OCI-LY7 (cell line): ENCODE data around the gene CFAP92. TPM values are rescaled to one million over a fixed set of nuclear protein-coding genes. Genes with fewer than 3 reads are reported as not detected.
A peak's percentile ranks its signal among the peaks of the same experiment; 100 is the strongest.

ENCODE experiments used
- BruUV-seq: library from RNA; stranded (reverse); fragments of 400-500 nt; replicated peaks from 2 replicates; lab custom pipeline; 2021; lab: Mats Ljungman, UMichigan
- CTCF ChIA-PET: fragments of 300-600 bp; sonication (Branson Sonifier 250); formaldehyde crosslinking; loops from one replicate; lab custom pipeline; 2022; ENCODE audit warnings: antibody characterized with exemption; ENCODE audit not compliant: unreplicated experiment; lab: Charles Lee
- POLR2A ChIA-PET: fragments of 300-600 bp; sonication (Branson Sonifier 250); formaldehyde crosslinking; loops from one replicate; lab custom pipeline; 2022; ENCODE audit warnings: antibody characterized with exemption; lab: Charles Lee
- DNase-seq: peaks from one replicate; pipeline ENCODE4 v3.0.0-alpha.2; 2015; ENCODE audit warnings: low spot score
- H2AFZ ChIP-seq: fragments of 200-600 bp; sonication (generic), shearing (Covaris generic); 2 replicates; pipeline ENCODE4 v1.6.1; 2014; ENCODE audit warnings: mild to moderate bottlenecking, antibody characterized with exemption, low read length, moderate library complexity
- H3K27ac ChIP-seq: fragments of 200-600 bp; sonication (generic); 2 replicates; pipeline ENCODE4 v1.5.1; 2014; ENCODE audit warnings: mixed run types, low read depth, mild to moderate bottlenecking, moderate library complexity, low read length, inconsistent platforms; ENCODE audit not compliant: poor library complexity, severe bottlenecking
- H3K36me3 ChIP-seq: fragments of 200-600 bp; sonication (generic); 2 replicates; pipeline ENCODE4 v1.6.1; 2014; ENCODE audit warnings: mild to moderate bottlenecking, antibody characterized with exemption, low read length, moderate library complexity, mixed read lengths; ENCODE audit not compliant: insufficient read depth
- H3K4me1 ChIP-seq: fragments of 200-600 bp; sonication (generic); 2 replicates; pipeline ENCODE4 v1.5.1; 2014; ENCODE audit warnings: mild to moderate bottlenecking, low read length; ENCODE audit not compliant: insufficient read depth, poor library complexity, severe bottlenecking
- H3K4me2 ChIP-seq: fragments of 200-600 bp; sonication (generic); 2 replicates; pipeline ENCODE4 v1.6.1; 2014; ENCODE audit warnings: mild to moderate bottlenecking, low read length
- H3K4me3 ChIP-seq: fragments of 200-600 bp; sonication (generic); 2 replicates; pipeline ENCODE4 v1.5.1; 2014; ENCODE audit warnings: mild to moderate bottlenecking, low read depth, low read length; ENCODE audit not compliant: poor library complexity, severe bottlenecking
- H3K79me2 ChIP-seq: fragments of 200-600 bp; sonication (generic); 2 replicates; pipeline ENCODE4 v1.6.1; 2016; ENCODE audit warnings: low read depth, mild to moderate bottlenecking, low read length, moderate library complexity, mixed read lengths; ENCODE audit not compliant: insufficient read depth
- H3K9me2 ChIP-seq: fragments of 200-600 bp; sonication (generic); 2 replicates; pipeline ENCODE4 v1.6.1; 2016; ENCODE audit warnings: mild to moderate bottlenecking, low read length, mixed read lengths; ENCODE audit not compliant: insufficient read depth
- H3K9me3 ChIP-seq: fragments of 200-600 bp; sonication (generic); 2 replicates; pipeline ENCODE4 v1.6.1; 2014; ENCODE audit warnings: mild to moderate bottlenecking, mixed run types, low read length, mixed read lengths
- H4K20me1 ChIP-seq: fragments of 200-600 bp; sonication (generic); 2 replicates; pipeline ENCODE4 v1.6.1; 2014; ENCODE audit warnings: mild to moderate bottlenecking, antibody characterized with exemption, low read length, moderate library complexity, mixed read lengths; ENCODE audit not compliant: insufficient read depth
- EZH2phosphoT487 ChIP-seq: fragments of 200-600 bp; sonication (generic); IDR thresholded peaks from 2 replicates; pipeline ENCODE4 v1.6.1; 2018; ENCODE audit warnings: low read depth, borderline replicate concordance, mild to moderate bottlenecking, mixed run types, antibody characterized with exemption, low read length, moderate library complexity, mixed read lengths
- intact Hi-C: fragments of 100-400 bp; cut with micrococcal nuclease; formaldehyde crosslinking; loops from one replicate; pipeline ENCODE4 v1.10.0; 2022; ENCODE audit not compliant: unreplicated experiment
- total RNA-seq, 2 experiments: library from RNA; depleted of rRNA in 1 of 2; stranded (reverse); fragments of >200 nt in 1 of 2; shearing (Covaris generic) in 1 of 2; gene quantifications; 2 replicates each; pipeline ENCODE4 v1.2.3, GENCODE V29; 2014 to 2022
- TF ChIP-seq, protein P1 (sequence below): fragments of 200-600 bp; sonication (generic); conservative IDR thresholded peaks from 2 replicates; pipeline ENCODE4 v1.5.1; 2014; ENCODE audit warnings: mild to moderate bottlenecking, antibody characterized with exemption, low read length, moderate library complexity, mixed read lengths

Gene CFAP92
- total RNA-seq, 2 experiments from 2014 or later, result 0.08 to 0.66 TPM

DNA sequence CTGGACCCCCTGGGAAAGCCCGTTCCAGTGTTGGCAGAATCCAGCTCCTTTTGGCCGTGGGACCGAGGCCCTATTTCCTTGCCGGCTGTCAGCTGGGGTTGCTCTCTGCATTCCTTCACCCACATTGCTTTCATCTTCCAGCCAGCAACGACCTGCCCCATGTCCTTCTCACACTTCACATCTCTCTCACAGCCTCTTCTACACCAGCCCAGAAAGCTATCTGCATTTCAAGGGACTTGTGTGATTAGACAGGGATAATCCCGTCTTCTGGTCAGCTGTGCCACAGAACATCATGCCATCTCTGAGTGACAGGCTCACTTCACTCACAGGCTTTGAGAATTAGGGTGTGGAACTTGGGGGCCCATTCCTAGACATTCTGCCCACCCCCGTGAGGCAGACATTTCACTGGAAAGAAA lies 23.6 kb upstream of the CFAP92 start:
- Histone ChIP-seq H3K27ac (peak overlapping the region; percentile 15), H3K9me3 (no peaks in the 10 kb centered on the region), H4K20me1 (no peaks in the 10 kb centered on the region), H3K4me2 (peak overlapping the region; percentile 50; the same call in 1 of the 2 replicates), H3K79me2 (no peaks in the 10 kb centered on the region), H3K9me2 (no peaks in the 10 kb centered on the region), H2AFZ (peak overlapping the region; percentile 48; the same call in 1 of the 2 replicates), H3K4me1 (peaks cover 32% of the 10 kb centered on the region), H3K4me3 (no peak overlapping the region), H3K36me3 (no peaks in the 10 kb centered on the region)
- TF ChIP-seq, protein P1, sequence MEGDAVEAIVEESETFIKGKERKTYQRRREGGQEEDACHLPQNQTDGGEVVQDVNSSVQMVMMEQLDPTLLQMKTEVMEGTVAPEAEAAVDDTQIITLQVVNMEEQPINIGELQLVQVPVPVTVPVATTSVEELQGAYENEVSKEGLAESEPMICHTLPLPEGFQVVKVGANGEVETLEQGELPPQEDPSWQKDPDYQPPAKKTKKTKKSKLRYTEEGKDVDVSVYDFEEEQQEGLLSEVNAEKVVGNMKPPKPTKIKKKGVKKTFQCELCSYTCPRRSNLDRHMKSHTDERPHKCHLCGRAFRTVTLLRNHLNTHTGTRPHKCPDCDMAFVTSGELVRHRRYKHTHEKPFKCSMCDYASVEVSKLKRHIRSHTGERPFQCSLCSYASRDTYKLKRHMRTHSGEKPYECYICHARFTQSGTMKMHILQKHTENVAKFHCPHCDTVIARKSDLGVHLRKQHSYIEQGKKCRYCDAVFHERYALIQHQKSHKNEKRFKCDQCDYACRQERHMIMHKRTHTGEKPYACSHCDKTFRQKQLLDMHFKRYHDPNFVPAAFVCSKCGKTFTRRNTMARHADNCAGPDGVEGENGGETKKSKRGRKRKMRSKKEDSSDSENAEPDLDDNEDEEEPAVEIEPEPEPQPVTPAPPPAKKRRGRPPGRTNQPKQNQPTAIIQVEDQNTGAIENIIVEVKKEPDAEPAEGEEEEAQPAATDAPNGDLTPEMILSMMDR, result no peak
- no peak for TF ChIP-seq EZH2phosphoT487
- CTCF ChIA-PET, result interaction anchor here (2.0 kb wide), 1 partner anchor 9 kb away, joined by 19 read pairs; no protein-coding TSS in a partner anchor
- intact Hi-C loops, result no loop called here
- BruUV-seq, result no TSS peak
- no peak for DNase-seq
- POLR2A ChIA-PET, result interaction anchor here (1.1 to 3.0 kb wide), 5 partner anchors 9 to 230 kb away, joined by 3 to 24 read pairs (median 6); no protein-coding TSS in a partner anchor

DNA sequence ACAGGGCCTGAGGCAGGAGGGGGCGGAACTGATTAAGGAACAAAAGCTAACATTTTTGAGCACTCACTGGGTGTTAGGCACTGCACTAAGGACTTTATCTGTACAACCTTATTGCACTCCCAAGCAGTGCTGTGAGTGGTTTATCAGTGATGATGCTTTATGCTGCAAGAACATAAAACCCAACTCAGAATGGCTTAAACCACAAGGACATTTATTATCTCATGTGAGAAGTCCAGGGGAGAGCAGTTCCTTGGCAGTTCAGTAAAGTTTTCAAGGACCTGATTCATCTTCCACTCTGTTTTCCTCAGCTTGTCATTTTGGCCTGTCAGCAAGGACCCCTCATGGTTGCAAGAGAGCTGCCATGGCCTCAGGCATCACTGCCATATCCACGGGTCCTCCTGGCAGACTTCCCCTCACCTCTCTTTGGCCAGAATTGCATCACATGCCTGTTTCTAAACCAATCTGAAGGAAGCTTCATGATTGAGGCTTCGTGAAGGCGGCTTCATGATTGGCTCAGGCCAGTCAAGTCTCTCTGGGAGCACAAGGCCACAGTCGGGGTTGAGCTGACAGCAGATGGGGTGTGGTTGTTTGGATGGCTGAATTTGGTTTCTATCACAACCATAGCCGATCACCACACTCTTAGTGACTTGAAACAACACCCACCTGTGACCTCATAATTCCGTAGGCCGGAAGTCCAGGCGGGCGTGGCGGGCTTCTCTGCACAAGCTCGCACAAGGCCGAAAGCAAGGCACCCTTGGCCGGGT lies 23.0 kb upstream of the CFAP92 start:
- no peaks in the 10 kb centered on the region for H3K36me3 ChIP-seq
- POLR2A ChIA-PET, result interaction anchor here (0.6 to 3.0 kb wide), 8 partner anchors 10 to 399 kb away, joined by 3 to 24 read pairs (median 4); partner anchors contain the start of gene CFAP92
- H3K9me3 ChIP-seq, result no peaks in the 10 kb centered on the region
- no TSS peak for BruUV-seq
- H3K4me1 ChIP-seq, result peaks cover 32% of the 10 kb centered on the region
- no peaks in the 10 kb centered on the region for H4K20me1 ChIP-seq
- H2AFZ ChIP-seq, result peak overlapping the region; percentile 48
- intact Hi-C loops, result loop anchor here (1.0 kb wide), 1 partner anchor 47 kb away; no protein-coding TSS in a partner anchor
- DNase-seq, result peak; percentile 51
- H3K4me2 ChIP-seq, result peak overlapping the region; percentile 50
- no peaks in the 10 kb centered on the region for H3K9me2 ChIP-seq
- H3K79me2 ChIP-seq, result no peaks in the 10 kb centered on the region
- CTCF ChIA-PET, result interaction anchor here (1.2 to 2.2 kb wide), 7 partner anchors 9 to 104 kb away, joined by 5 to 19 read pairs (median 7); partner anchors contain the start of genes CFAP92 and RAB43
- TF ChIP-seq, protein P1, result no peak
- no peak for TF ChIP-seq EZH2phosphoT487
- H3K4me3 ChIP-seq, result no peak overlapping the region
- peak overlapping the region; percentile 53 for H3K27ac ChIP-seq
